WTC11 (cell line): ENCODE results near the gene MYH16.

ENCODE experiments used
- CBFB ChIP-seq: sonication (generic); formaldehyde crosslinking; IDR thresholded peaks from 2 replicates; pipeline ENCODE4 v1.8.1; 2022; ENCODE audit warnings: mild to moderate bottlenecking, low read depth, missing genetic modification reagents
- CTCF ChIP-seq: fragments of 200-600 bp; IDR thresholded peaks from 2 replicates; pipeline ENCODE4 v1.8.0; 2022; ENCODE audit warnings: antibody characterized with exemption
- FOXP4 ChIP-seq: sonication (generic); formaldehyde crosslinking; IDR thresholded peaks from 2 replicates; pipeline ENCODE4 v1.8.0; 2022; ENCODE audit warnings: mild to moderate bottlenecking, missing genetic modification reagents
- NFE2L1 ChIP-seq: sonication (generic); formaldehyde crosslinking; IDR thresholded peaks from 2 replicates; pipeline ENCODE4 v1.8.1; 2023; ENCODE audit warnings: missing genetic modification reagents
- PRDM15 ChIP-seq: sonication (generic); formaldehyde crosslinking; IDR thresholded peaks from 2 replicates; pipeline ENCODE4 v1.8.0; 2022; ENCODE audit warnings: missing genetic modification reagents
- SMAD3 ChIP-seq: sonication (generic); formaldehyde crosslinking; IDR thresholded peaks from 2 replicates; pipeline ENCODE4 v1.8.0; 2022; ENCODE audit warnings: missing genetic modification reagents, mild to moderate bottlenecking, borderline replicate concordance
- ZNF138 ChIP-seq: sonication (generic); formaldehyde crosslinking; conservative IDR thresholded peaks from 2 replicates; pipeline ENCODE4 v1.8.1; 2022; ENCODE audit warnings: mild to moderate bottlenecking, moderate library complexity, missing genetic modification reagents

- no peak for TF ChIP-seq CTCF
- TF ChIP-seq ZNF138 = no peak
- no peak for TF ChIP-seq SMAD3
- TF ChIP-seq PRDM15 (CRISPR knock-in tag) = no peak
- no peak for TF ChIP-seq NFE2L1
- no peak for TF ChIP-seq FOXP4
- no peak for TF ChIP-seq CBFB (CRISPR knock-in tag)
Observed at GRCh38 chr7:99267841-99268576, 4.6 kb upstream of the MYH16 start.
